ENCODE results near the gene WDR88.

- TF ChIP-seq TAF1 (IDR thresholded peaks at IDR 0.05; ENCODE audit: borderline replicate concordance, insufficient read depth, low read length) = no peak
- no peak for TF ChIP-seq POLR2AphosphoS5 (IDR thresholded peaks at IDR 0.05; ENCODE audit: low read depth, low read length)
- TF ChIP-seq REST (IDR thresholded peaks at IDR 0.05; ENCODE audit: insufficient read depth in 1 of 2, low read depth in 2 of 2, low read length in 2 of 2) = no peak
Observed at GRCh38 chr19:33089010-33089409, 42.9 kb upstream of the WDR88 start.
